Fibroblast of skin of scalp (primary cell): ENCODE results near the gene GXYLT2.
"Not testable (repeated sequence)": the region's sequence is repeated elsewhere in the genome, so short reads cannot be mapped to it uniquely, and the experiment has no call there.

Experiments
- DNase-seq: peaks from one replicate; pipeline ENCODE4 v3.0.0-alpha.2; 2013

GXYLT2 gene

GRCh38 chr3:72892870-72893269 is 5.0 kb downstream of the GXYLT2 start:
- DNase-seq = no peak

GRCh38 chr3:72894976-72895552 is 7.2 kb downstream of the GXYLT2 start:
- no peak for DNase-seq

GRCh38 chr3:72896996-72897757 is 9.3 kb downstream of the GXYLT2 start:
- peak; percentile 60 for DNase-seq

- no peak for DNase-seq
Observed at GRCh38 chr3:72897758-72898007, 9.8 kb downstream of the GXYLT2 start.

GRCh38 chr3:72899349-72899765 is 11.5 kb downstream of the GXYLT2 start:
- no peak for DNase-seq

GRCh38 chr3:72900048-72900447 is 12.2 kb downstream of the GXYLT2 start:
- no peak for DNase-seq

GRCh38 chr3:72901840-72902239 is 14.0 kb downstream of the GXYLT2 start:
- no peak for DNase-seq

- DNase-seq = peak; percentile 73
Observed at GRCh38 chr3:72903004-72903403, 15.2 kb downstream of the GXYLT2 start.

- DNase-seq = no peak
Observed at GRCh38 chr3:72904163-72904562, 16.3 kb downstream of the GXYLT2 start.

GRCh38 chr3:72906154-72906553 is 18.3 kb downstream of the GXYLT2 start:
- no peak for DNase-seq

- DNase-seq = peak; percentile 63
Observed at GRCh38 chr3:72907131-72907711, 19.4 kb downstream of the GXYLT2 start.

GRCh38 chr3:72907731-72908620 is 20.1 kb downstream of the GXYLT2 start:
- peak; percentile 71 for DNase-seq

GRCh38 chr3:72909591-72909990 is 21.7 kb downstream of the GXYLT2 start:
- no peak for DNase-seq

- peak; percentile 65 for DNase-seq
Observed at GRCh38 chr3:72912532-72912931, 24.7 kb downstream of the GXYLT2 start.

- no peak for DNase-seq
Observed at GRCh38 chr3:72914383-72914782, 26.5 kb downstream of the GXYLT2 start.

- no peak for DNase-seq
Observed at GRCh38 chr3:72916250-72916649, 28.4 kb downstream of the GXYLT2 start.

- DNase-seq = no peak
Observed at GRCh38 chr3:72919520-72919919, 31.7 kb downstream of the GXYLT2 start.

- no peak for DNase-seq
Observed at GRCh38 chr3:72924055-72924454, 36.2 kb downstream of the GXYLT2 start.

GRCh38 chr3:72928781-72929735 is 41.2 kb downstream of the GXYLT2 start:
- not testable (repeated sequence) for DNase-seq

- no peak for DNase-seq
Observed at GRCh38 chr3:72930754-72931153, 42.9 kb downstream of the GXYLT2 start.

- no peak for DNase-seq
Observed at GRCh38 chr3:72932416-72932815, 44.6 kb downstream of the GXYLT2 start.
